NAMALWA (cell line): Measurements from ENCODE around the gene PNMA6E.

ENCODE experiments used
- DNase-seq: peaks from one replicate; pipeline ENCODE4 v3.0.0-alpha.2; 2015; ENCODE audit warnings: low spot score

The PNMA6E gene

DNA sequence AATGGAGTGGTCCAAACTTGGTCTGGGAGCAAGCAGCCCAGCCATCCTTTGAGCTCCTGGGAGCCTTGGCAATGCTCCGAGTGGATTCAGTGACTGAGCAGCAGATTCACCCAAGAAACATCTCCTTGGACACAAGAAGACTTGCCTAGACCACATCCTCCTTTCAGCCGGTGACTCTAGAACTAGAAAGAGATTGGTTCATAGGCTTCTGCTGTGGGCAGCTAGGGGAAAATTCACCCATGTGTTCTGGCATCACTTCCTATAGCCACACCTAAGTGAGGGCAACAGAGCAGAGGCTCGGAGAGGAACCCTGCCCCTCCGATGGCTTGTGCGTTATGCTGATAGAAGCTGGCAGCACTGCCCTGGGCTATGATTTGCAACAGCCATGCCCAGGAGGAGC is 51.2 kb downstream of the PNMA6E start:
- DNase-seq, result no peak

DNA sequence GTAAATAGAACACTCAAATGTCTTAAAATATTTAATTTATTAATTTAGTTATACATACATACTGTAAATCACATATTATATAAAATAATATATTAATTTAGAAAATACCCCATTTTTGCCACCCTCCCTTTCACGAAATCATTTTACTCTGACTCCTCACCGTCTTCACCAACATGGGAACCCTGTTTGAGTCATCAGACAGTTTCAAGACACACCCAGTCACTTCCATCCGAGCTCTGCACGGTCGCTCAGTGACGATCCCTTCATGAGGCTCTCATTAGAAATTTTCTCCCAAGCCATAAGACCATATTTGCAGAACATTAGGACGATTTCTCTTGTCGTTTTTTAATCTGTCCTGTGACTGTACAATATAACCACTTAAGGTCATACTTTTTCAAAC is 52.7 kb downstream of the PNMA6E start:
- no peak for DNase-seq

DNA sequence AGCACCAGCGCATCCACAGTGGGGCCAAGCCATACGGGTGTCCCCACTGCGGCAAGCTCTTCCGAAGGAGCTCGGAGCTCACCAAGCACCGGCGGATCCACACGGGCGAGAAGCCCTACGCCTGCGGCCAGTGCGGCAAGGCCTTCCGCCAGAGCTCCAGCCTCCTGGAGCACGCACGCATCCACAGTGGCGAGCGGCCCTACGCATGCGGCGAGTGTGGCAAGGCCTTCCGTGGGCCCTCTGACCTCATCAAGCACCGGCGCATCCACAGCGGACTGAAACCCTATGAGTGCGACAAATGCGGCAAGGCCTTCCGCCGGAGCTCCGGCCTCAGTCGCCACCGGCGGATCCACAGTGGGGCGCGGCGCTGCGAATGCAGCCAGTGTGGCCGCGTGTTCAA is 53.6 kb downstream of the PNMA6E start:
- DNase-seq, result no peak
